ENCODE results near the gene PIP4P1.

The PIP4P1 gene

GRCh38 chr14:20440465-20440864, 20.8 kb downstream of the PIP4P1 start:
- no peak overlapping the region for H3K4me3 ChIP-seq (ENCODE audit: low read depth, low read length)
- TF ChIP-seq CTCF (IDR thresholded peaks at IDR 0.05; ENCODE audit: low read depth, low read length) = no peak

- no peak for TF ChIP-seq CTCF (IDR thresholded peaks at IDR 0.05; ENCODE audit: low read depth, low read length)
- no peak overlapping the region for H3K4me3 ChIP-seq (ENCODE audit: low read depth, low read length)
These were observed 22.6 kb downstream of the PIP4P1 start for GRCh38 chr14:20438664-20439063.

GRCh38 chr14:20436363-20436755, 24.9 kb downstream of the PIP4P1 start:
- TF ChIP-seq CTCF (IDR thresholded peaks at IDR 0.05; ENCODE audit: low read depth, low read length) = no peak
- H3K4me3 ChIP-seq (ENCODE audit: low read depth, low read length) = no peak overlapping the region

DNA sequence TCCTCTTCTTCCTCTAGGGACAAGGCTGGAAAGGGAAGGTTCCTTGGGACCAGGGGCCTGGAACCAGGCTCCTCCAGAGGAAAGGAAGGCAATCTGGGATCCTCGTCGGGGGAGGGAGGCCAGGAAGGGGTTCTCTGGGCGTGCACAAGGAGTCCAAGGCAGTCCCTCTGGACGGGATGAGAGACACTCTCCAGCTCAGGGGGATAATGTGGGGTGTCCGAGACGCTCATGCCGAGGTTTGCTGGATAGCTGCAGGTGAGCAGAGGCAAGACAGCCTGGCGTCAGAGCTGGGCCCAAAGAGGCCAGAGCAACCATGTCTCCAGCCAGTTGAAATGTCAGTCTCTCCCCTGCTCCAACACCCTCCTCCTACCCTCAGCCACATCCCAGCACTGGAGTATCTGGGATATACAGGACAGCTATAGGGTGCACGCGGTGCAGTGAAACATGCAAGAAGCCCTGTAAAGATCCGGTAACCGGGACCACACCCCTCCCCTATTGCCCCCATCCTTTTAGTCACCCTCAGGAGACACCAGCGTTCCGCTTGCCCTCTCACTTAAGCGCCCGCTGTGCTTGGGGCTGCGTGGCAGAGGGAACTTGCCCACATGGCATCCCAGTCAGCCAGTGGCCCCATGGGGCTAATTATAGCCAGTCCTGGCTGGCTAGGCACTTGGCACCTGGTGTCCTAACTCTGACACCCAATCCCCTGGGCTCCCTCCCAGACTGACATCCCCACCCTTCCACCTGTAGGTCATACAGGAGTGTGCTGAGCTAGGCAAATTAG, 25.5 kb downstream of the PIP4P1 start, which contains the start of gene KLHL33:
KLHL33 (minus strand) TSS at position 585 of the 781 bp plus-strand sequence; CDS start at position 230, 355 bp downstream.
- no peak for TF ChIP-seq CTCF (IDR thresholded peaks at IDR 0.05; ENCODE audit: low read depth, low read length)

DNA sequence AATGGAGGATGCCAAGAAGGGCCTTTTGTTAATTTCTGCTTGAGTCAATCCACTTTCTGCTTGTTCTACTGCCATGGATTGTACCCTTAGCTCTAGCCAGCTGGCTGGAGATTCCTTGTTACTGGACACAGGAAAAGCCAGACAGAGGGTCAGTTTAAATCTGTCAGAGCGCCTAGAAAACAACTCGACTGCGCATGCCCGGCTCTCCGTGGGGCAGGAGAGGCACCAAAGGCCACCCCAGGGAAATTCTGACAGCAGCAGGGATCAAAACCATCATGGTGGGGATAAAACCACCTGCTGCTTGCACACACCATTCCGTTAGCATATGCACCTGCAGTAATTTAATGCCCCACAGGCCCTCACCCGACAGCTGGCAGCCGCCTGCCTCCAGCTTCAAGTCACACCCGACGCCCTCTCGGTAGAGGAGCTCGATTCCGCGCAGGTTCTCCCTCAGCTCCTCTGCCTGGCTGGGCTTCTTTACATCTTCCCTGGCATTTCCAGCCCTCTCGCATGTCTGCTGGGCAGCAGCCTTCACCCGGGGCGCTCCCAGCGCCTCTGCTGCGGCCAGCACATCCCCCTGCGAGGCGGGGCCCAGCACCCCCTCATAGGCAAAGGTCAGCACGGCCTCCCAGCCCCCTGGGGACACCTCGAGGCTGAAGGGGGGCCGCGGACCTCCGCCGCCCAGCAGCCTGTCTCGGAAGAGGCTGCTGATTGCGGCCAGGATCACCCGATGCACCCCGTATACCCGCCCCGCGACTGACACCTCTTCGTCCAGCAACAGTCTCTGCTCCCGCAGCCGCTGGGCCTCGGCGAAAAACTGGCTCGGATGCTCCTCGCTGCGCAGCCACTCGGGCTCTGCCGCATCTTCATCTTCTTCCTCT, 26.3 kb downstream of the PIP4P1 start:
- no peak overlapping the region for H3K4me3 ChIP-seq (ENCODE audit: low read depth, low read length)
- TF ChIP-seq CTCF (IDR thresholded peaks at IDR 0.05; ENCODE audit: low read depth, low read length) = no peak

More for the DNA sequence above, 25.5 kb downstream of the PIP4P1 start, which contains the start of gene KLHL33:
- H3K4me3 ChIP-seq (ENCODE audit: low read depth, low read length) = no peak within 1 kb of the TSS

- TF ChIP-seq CTCF (IDR thresholded peaks at IDR 0.05; ENCODE audit: low read depth, low read length) = no peak
These were observed 31.2 kb downstream of the PIP4P1 start for GRCh38 chr14:20429801-20430669.

More at GRCh38 chr14:20429801-20430669, 31.2 kb downstream of the PIP4P1 start:
- H3K4me3 ChIP-seq (ENCODE audit: low read depth, low read length) = no peak overlapping the region
